Stimulated activated memory B cell treated with anti-CD40 and anti-IgM and Interleukin-4, amounts not matched to agents 10 μg/mL and 1 μg/mL and 100 μg/mL, for 72 hours (primary cell): Measurements from ENCODE around the gene ENTPD1.
"Not testable (repeated sequence)": the region's sequence is repeated elsewhere in the genome, so short reads cannot be mapped to it uniquely, and the experiment has no call there.

ENCODE experiments used
- ATAC-seq: fragments of 150-1000 bp; cut with Tn5 transposase; 2 replicates; pipeline ENCODE4 v1.10.0; 2021
- H3K27ac Mint-ChIP-seq: one replicate; pipeline ENCODE4 v1.8.0; 2022; ENCODE audit warnings: mild to moderate bottlenecking, mixed read lengths
- H3K27me3 Mint-ChIP-seq: one replicate; pipeline ENCODE4 v1.8.0; 2022; ENCODE audit warnings: mixed read lengths
- H3K36me3 Mint-ChIP-seq: one replicate; pipeline ENCODE4 v1.8.0; 2022; ENCODE audit warnings: mixed read lengths
- H3K4me1 Mint-ChIP-seq: one replicate; pipeline ENCODE4 v1.8.0; 2022; ENCODE audit warnings: mixed read lengths
- H3K4me3 Mint-ChIP-seq: one replicate; pipeline ENCODE4 v1.8.0; 2022; ENCODE audit warnings: mild to moderate bottlenecking, moderate library complexity, mixed read lengths
- H3K9me3 Mint-ChIP-seq: one replicate; pipeline ENCODE4 v1.8.0; 2022; ENCODE audit warnings: mixed read lengths

Gene ENTPD1

GRCh38 chr10:95756041-95756761 lies at the start of gene ENTPD1:
Gene ENTPD1, plus strand, starts transcription at chr10:95756163. Its CDS starts 77 bp downstream, at chr10:95756240.
- peaks cover 34% of the 10 kb centered on the region for H3K36me3 Mint-ChIP-seq
- peak within 1 kb of the TSS; percentile 99 for H3K27ac Mint-ChIP-seq
- H3K9me3 Mint-ChIP-seq: peaks cover 5% of the 10 kb centered on the region
- H3K27me3 Mint-ChIP-seq: no peaks in the 10 kb centered on the region
- H3K4me1 Mint-ChIP-seq: peaks cover 60% of the 10 kb centered on the region
- H3K4me3 Mint-ChIP-seq: peak within 1 kb of the TSS; percentile 97
- peak; percentile 37 for ATAC-seq

GRCh38 chr10:95706573-95706972 lies 49.4 kb upstream of the ENTPD1 start:
- Mint-ChIP-seq H3K9me3 (peaks cover 6% of the 10 kb centered on the region), H3K36me3 (peaks cover 7% of the 10 kb centered on the region), H3K27me3 (no peaks in the 10 kb centered on the region), H3K4me1 (peaks cover 7% of the 10 kb centered on the region), H3K27ac (no peak overlapping the region), H3K4me3 (no peak overlapping the region)
- ATAC-seq: no peak

- ATAC-seq: no peak
- peaks cover 7% of the 10 kb centered on the region for H3K4me1 Mint-ChIP-seq
- peaks cover 6% of the 10 kb centered on the region for H3K9me3 Mint-ChIP-seq
- H3K36me3 Mint-ChIP-seq: peaks cover 7% of the 10 kb centered on the region
- H3K27me3 Mint-ChIP-seq: no peaks in the 10 kb centered on the region
- no peak overlapping the region for H3K27ac Mint-ChIP-seq
- H3K4me3 Mint-ChIP-seq: no peak overlapping the region
These were observed 49.0 kb upstream of the ENTPD1 start for GRCh38 chr10:95706990-95707389.

GRCh38 chr10:95711492-95711891 lies 44.5 kb upstream of the ENTPD1 start:
- Mint-ChIP-seq H3K4me1 (peaks cover 7% of the 10 kb centered on the region), H3K4me3 (no peak overlapping the region), H3K27ac (no peak overlapping the region), H3K36me3 (peaks cover 3% of the 10 kb centered on the region), H3K27me3 (no peaks in the 10 kb centered on the region), H3K9me3 (peaks cover 1% of the 10 kb centered on the region)
- no peak for ATAC-seq

GRCh38 chr10:95716466-95716865 lies 39.5 kb upstream of the ENTPD1 start:
- H3K4me1 Mint-ChIP-seq: no peaks in the 10 kb centered on the region
- H3K9me3 Mint-ChIP-seq: no peaks in the 10 kb centered on the region
- H3K27me3 Mint-ChIP-seq: no peaks in the 10 kb centered on the region

GRCh38 chr10:95716866-95717265 lies 39.1 kb upstream of the ENTPD1 start:
- no peaks in the 10 kb centered on the region for H3K36me3 Mint-ChIP-seq
- no peaks in the 10 kb centered on the region for H3K4me1 Mint-ChIP-seq
- H3K27me3 Mint-ChIP-seq: no peaks in the 10 kb centered on the region
- H3K9me3 Mint-ChIP-seq: no peaks in the 10 kb centered on the region
- no peak overlapping the region for H3K4me3 Mint-ChIP-seq
- no peak for ATAC-seq
- no peak overlapping the region for H3K27ac Mint-ChIP-seq

More at GRCh38 chr10:95716466-95716865, 39.5 kb upstream of the ENTPD1 start:
- H3K36me3 Mint-ChIP-seq: no peaks in the 10 kb centered on the region
- no peak overlapping the region for H3K27ac Mint-ChIP-seq
- no peak overlapping the region for H3K4me3 Mint-ChIP-seq
- no peak for ATAC-seq

- H3K27me3 Mint-ChIP-seq, H3K4me1 Mint-ChIP-seq, ATAC-seq, H3K9me3 Mint-ChIP-seq, H3K36me3 Mint-ChIP-seq, H3K27ac Mint-ChIP-seq, H3K4me3 Mint-ChIP-seq: not testable (repeated sequence)
These were observed 35.2 kb upstream of the ENTPD1 start for GRCh38 chr10:95720745-95721144.

- not testable (repeated sequence) for H3K9me3 Mint-ChIP-seq, H3K27ac Mint-ChIP-seq, H3K4me3 Mint-ChIP-seq, H3K27me3 Mint-ChIP-seq, H3K36me3 Mint-ChIP-seq, ATAC-seq, H3K4me1 Mint-ChIP-seq
These were observed 33.5 kb upstream of the ENTPD1 start for GRCh38 chr10:95722496-95722895.

GRCh38 chr10:95728526-95728925 lies 27.4 kb upstream of the ENTPD1 start:
- no peak overlapping the region for H3K27ac Mint-ChIP-seq
- no peak for ATAC-seq
- peaks cover 26% of the 10 kb centered on the region for H3K4me1 Mint-ChIP-seq
- no peaks in the 10 kb centered on the region for H3K9me3 Mint-ChIP-seq
- no peaks in the 10 kb centered on the region for H3K36me3 Mint-ChIP-seq
- H3K4me3 Mint-ChIP-seq: no peak overlapping the region
- no peaks in the 10 kb centered on the region for H3K27me3 Mint-ChIP-seq

- no peak for ATAC-seq
- H3K27ac Mint-ChIP-seq: peak overlapping the region; percentile 26
- no peaks in the 10 kb centered on the region for H3K36me3 Mint-ChIP-seq
These were observed 26.5 kb upstream of the ENTPD1 start for GRCh38 chr10:95729323-95730055.

GRCh38 chr10:95730233-95730632 lies 25.7 kb upstream of the ENTPD1 start:
- Mint-ChIP-seq H3K4me1 (peaks cover 26% of the 10 kb centered on the region), H3K4me3 (no peak overlapping the region), H3K27ac (peak overlapping the region; percentile 26), H3K9me3 (no peaks in the 10 kb centered on the region), H3K27me3 (no peaks in the 10 kb centered on the region), H3K36me3 (no peaks in the 10 kb centered on the region)
- ATAC-seq: peak; percentile 61

More at GRCh38 chr10:95729323-95730055, 26.5 kb upstream of the ENTPD1 start:
- Mint-ChIP-seq H3K4me1 (peaks cover 26% of the 10 kb centered on the region), H3K9me3 (no peaks in the 10 kb centered on the region), H3K27me3 (no peaks in the 10 kb centered on the region), H3K4me3 (no peak overlapping the region)

GRCh38 chr10:95732907-95733306 lies 23.1 kb upstream of the ENTPD1 start:
- H3K27ac Mint-ChIP-seq, ATAC-seq, H3K27me3 Mint-ChIP-seq, H3K4me3 Mint-ChIP-seq, H3K9me3 Mint-ChIP-seq, H3K36me3 Mint-ChIP-seq: not testable (repeated sequence)
- peaks cover 36% of the 10 kb centered on the region for H3K4me1 Mint-ChIP-seq

- no peak overlapping the region for H3K27ac Mint-ChIP-seq
- H3K4me1 Mint-ChIP-seq: peaks cover 43% of the 10 kb centered on the region
- no peak overlapping the region for H3K4me3 Mint-ChIP-seq
- H3K27me3 Mint-ChIP-seq: no peaks in the 10 kb centered on the region
- no peaks in the 10 kb centered on the region for H3K9me3 Mint-ChIP-seq
- no peaks in the 10 kb centered on the region for H3K36me3 Mint-ChIP-seq
- no peak for ATAC-seq
These were observed 16.9 kb upstream of the ENTPD1 start for GRCh38 chr10:95739056-95739455.

GRCh38 chr10:95741807-95742467 lies 14.0 kb upstream of the ENTPD1 start:
- Mint-ChIP-seq H3K27me3 (no peaks in the 10 kb centered on the region), H3K4me1 (peaks cover 60% of the 10 kb centered on the region), H3K4me3 (peak overlapping the region; percentile 96), H3K9me3 (no peaks in the 10 kb centered on the region), H3K36me3 (peaks cover 6% of the 10 kb centered on the region), H3K27ac (peak overlapping the region; percentile 100)
- ATAC-seq: peak; percentile 92

- Mint-ChIP-seq H3K27ac (peak overlapping the region; percentile 100), H3K9me3 (no peaks in the 10 kb centered on the region), H3K36me3 (peaks cover 10% of the 10 kb centered on the region), H3K4me1 (peaks cover 60% of the 10 kb centered on the region), H3K4me3 (peak overlapping the region; percentile 96), H3K27me3 (no peaks in the 10 kb centered on the region)
- ATAC-seq: peak; percentile 31
These were observed 13.5 kb upstream of the ENTPD1 start for GRCh38 chr10:95742485-95742884.
